IMR-90 (cell line): Measurements from ENCODE around the gene NRSN1. TPM values are rescaled to one million over a fixed set of nuclear protein-coding genes. Genes with fewer than 3 reads are reported as not detected.

ENCODE experiments used
- ATAC-seq: fragments of 200-7000 bp; cut with Tn5 transposase; 2 replicates; pipeline ENCODE4 v1.9.1; 2020; ENCODE audit warnings: low read depth, mild to moderate bottlenecking, moderate library complexity
- BruUV-seq: library from RNA; stranded (reverse); fragments of 400-500 nt; replicated peaks from 2 replicates; lab custom pipeline; 2021; lab: Mats Ljungman, UMichigan
- CTCF ChIA-PET: fragments of 300-600 bp; formaldehyde crosslinking; extraction: SDS; loops from one replicate; lab custom pipeline; 2021; ENCODE audit warnings: antibody characterized with exemption; lab: Yijun Ruan, JAX
- POLR2A ChIA-PET: fragments of 300-600 bp; sonication (Branson Sonifier 250); formaldehyde crosslinking; loops from one replicate; lab custom pipeline; 2022; ENCODE audit warnings: antibody characterized with exemption; ENCODE audit not compliant: unreplicated experiment; lab: Charles Lee
- DNase-seq: peaks from one replicate; pipeline ENCODE4 v3.0.0; 2013
- H2AFZ ChIP-seq: replicated peaks from 2 replicates; pipeline ENCODE3; 2013; ENCODE audit warnings: low read length, mild to moderate bottlenecking; ENCODE audit not compliant: poor library complexity
- H2AK5ac ChIP-seq: 2 replicates; pipeline ENCODE4 v1.6.1; 2013; ENCODE audit warnings: low read depth, low read length, inconsistent platforms
- H2AK9ac ChIP-seq: replicated peaks from 2 replicates; pipeline ENCODE3; 2013; ENCODE audit warnings: mild to moderate bottlenecking, low read depth, low read length, moderate library complexity; ENCODE audit not compliant: poor library complexity
- H2BK120ac ChIP-seq: 2 replicates; pipeline ENCODE4 v1.6.1; 2013; ENCODE audit warnings: low read depth, low read length, inconsistent platforms
- H2BK15ac ChIP-seq: 3 replicates; pipeline ENCODE4 v1.6.1; 2013; ENCODE audit warnings: low read depth, low read length, inconsistent platforms
- H2BK20ac ChIP-seq: 2 replicates; pipeline ENCODE4 v1.6.1; 2013; ENCODE audit warnings: low read depth, mild to moderate bottlenecking, inconsistent platforms, low read length, moderate library complexity
- H2BK5ac ChIP-seq: 2 replicates; pipeline ENCODE4 v1.6.1; 2013; ENCODE audit warnings: mild to moderate bottlenecking, low read depth, low read length, inconsistent platforms; ENCODE audit not compliant: poor library complexity, severe bottlenecking
- H3K14ac ChIP-seq: replicated peaks from 2 replicates; pipeline ENCODE4 v1.6.1; 2013; ENCODE audit warnings: low read depth, low read length, inconsistent platforms
- H3K18ac ChIP-seq: 2 replicates; pipeline ENCODE4 v1.6.1; 2013; ENCODE audit warnings: low read depth, low read length, control low read depth
- H3K23ac ChIP-seq: 2 replicates; pipeline ENCODE4 v1.6.1; 2013; ENCODE audit warnings: low read depth, low read length, inconsistent platforms
- H3K27ac ChIP-seq: 2 replicates; pipeline ENCODE4 v1.5.1; 2013; ENCODE audit warnings: mild to moderate bottlenecking, control low read depth, low read length; ENCODE audit not compliant: insufficient read depth
- H3K27me3 ChIP-seq: 2 replicates; pipeline ENCODE4 v1.6.1; 2013; ENCODE audit warnings: low read length; ENCODE audit not compliant: control insufficient read depth, insufficient read depth
- H3K36me3 ChIP-seq: 2 replicates; pipeline ENCODE4 v1.6.1; 2013; ENCODE audit warnings: low read length, mixed read lengths; ENCODE audit not compliant: control insufficient read depth, insufficient read depth
- H3K4ac ChIP-seq: 2 replicates; pipeline ENCODE4 v1.6.1; 2013; ENCODE audit warnings: low read depth, low read length, inconsistent platforms
- H3K4me1 ChIP-seq: 2 replicates; pipeline ENCODE4 v1.6.1; 2013; ENCODE audit warnings: low read length, mixed read lengths; ENCODE audit not compliant: control insufficient read depth, insufficient read depth
- H3K4me2 ChIP-seq: 2 replicates; pipeline ENCODE4 v1.6.1; 2013; ENCODE audit warnings: low read depth, mild to moderate bottlenecking, control low read depth, low read length, moderate library complexity
- H3K4me3 ChIP-seq: 2 replicates; pipeline ENCODE4 v1.5.1; 2013; ENCODE audit warnings: low read depth, mild to moderate bottlenecking, control low read depth, low read length, moderate library complexity; ENCODE audit not compliant: insufficient read depth
- H3K56ac ChIP-seq: 2 replicates; pipeline ENCODE4 v1.6.1; 2013; ENCODE audit warnings: low read length, inconsistent platforms; ENCODE audit not compliant: insufficient read depth; ENCODE audit errors: extremely low read depth
- H3K79me1 ChIP-seq, 2 experiments: 2 replicates each; pipeline ENCODE4 v1.6.1; 2013; ENCODE audit warnings: low read length in 2 of 2, inconsistent platforms in 1 of 2, low read depth in 1 of 2
- H3K9ac ChIP-seq: 2 replicates; pipeline ENCODE4 v1.6.1; 2013; ENCODE audit warnings: low read depth, low read length, control low read depth
- H3K9me1 ChIP-seq: 2 replicates; pipeline ENCODE4 v1.6.1; 2013; ENCODE audit warnings: low read length, inconsistent platforms; ENCODE audit not compliant: insufficient read depth
- H3K9me3 ChIP-seq: 2 replicates; pipeline ENCODE4 v1.6.1; 2013; ENCODE audit warnings: low read length; ENCODE audit not compliant: control insufficient read depth, insufficient read depth
- H4K20me1 ChIP-seq: 2 replicates; pipeline ENCODE4 v1.6.1; 2013; ENCODE audit warnings: low read length, inconsistent platforms; ENCODE audit not compliant: insufficient read depth
- H4K5ac ChIP-seq: 2 replicates; pipeline ENCODE4 v1.6.1; 2013; ENCODE audit warnings: mild to moderate bottlenecking, low read depth, low read length, control low read depth
- H4K8ac ChIP-seq, 2 experiments: 2 replicates each; pipeline ENCODE4 v1.6.1; 2013; ENCODE audit warnings: low read depth in 2 of 2, low read length in 2 of 2, control low read depth in 1 of 2, inconsistent platforms in 1 of 2
- H4K91ac ChIP-seq: 2 replicates; pipeline ENCODE4 v1.6.1; 2013; ENCODE audit warnings: low read depth, low read length, inconsistent platforms; ENCODE audit not compliant: insufficient read depth
- CHD1 ChIP-seq: IDR thresholded peaks from 2 replicates; pipeline ENCODE4 v1.6.1; 2012; ENCODE audit warnings: low read depth, low read length, improper control_type of control experiment
- NFE2L2 ChIP-seq: fragments of 150-350 bp; IDR thresholded peaks from 2 replicates; pipeline ENCODE4 v1.6.1; 2016; ENCODE audit warnings: low read depth, mild to moderate bottlenecking, low read length
- WGBS, 2 experiments: methylation state at CpG; one replicate each; pipeline versions ENCODE4 v1.1.5 to v1.1.7; 2013; ENCODE audit warnings: missing lambda C conversion rate in 2 of 2; ENCODE audit not compliant: insufficient read length in 1 of 2; ENCODE audit errors: extremely low coverage in 2 of 2; 5-methylcytosine and 5-hydroxymethylcytosine counted together
- dilution Hi-C: fragments of 300-500 bp; cut with HindIII; formaldehyde crosslinking; loops from one replicate; pipeline ENCODE4 v1.14.3; 2018; ENCODE audit warnings: low sequenced_read_pairs; ENCODE audit not compliant: unreplicated experiment
- in situ Hi-C: fragments of 300-500 bp; cut with MboI; formaldehyde crosslinking; loops from 3 replicates; pipeline ENCODE4 v1.14.3; 2019; ENCODE audit warnings: low sequenced_read_pairs, inconsistent platforms, mixed read lengths
- intact Hi-C: fragments of 100-400 bp; cut with micrococcal nuclease; formaldehyde crosslinking; loops from 2 replicates; pipeline ENCODE4 v1.10.0; 2022
- polyA plus RNA-seq, 3 experiments: library from polyadenylated mRNA; depleted of rRNA; stranded (reverse); fragments of >200 nt; gene quantifications; 2 replicates each; pipeline ENCODE4 v1.2.3, GENCODE V29; 2012; ENCODE audit warnings: low replicate concordance in 1 of 3
- total RNA-seq: library from RNA; depleted of rRNA; stranded (reverse); fragments of >200 nt; gene quantifications from 2 replicates; pipeline ENCODE4 v1.2.3, GENCODE V29; 2012

Gene NRSN1
- total and polyA plus RNA-seq, 2 of the 4 experiments (the other 2 are of a cell fraction) = not detected

DNA sequence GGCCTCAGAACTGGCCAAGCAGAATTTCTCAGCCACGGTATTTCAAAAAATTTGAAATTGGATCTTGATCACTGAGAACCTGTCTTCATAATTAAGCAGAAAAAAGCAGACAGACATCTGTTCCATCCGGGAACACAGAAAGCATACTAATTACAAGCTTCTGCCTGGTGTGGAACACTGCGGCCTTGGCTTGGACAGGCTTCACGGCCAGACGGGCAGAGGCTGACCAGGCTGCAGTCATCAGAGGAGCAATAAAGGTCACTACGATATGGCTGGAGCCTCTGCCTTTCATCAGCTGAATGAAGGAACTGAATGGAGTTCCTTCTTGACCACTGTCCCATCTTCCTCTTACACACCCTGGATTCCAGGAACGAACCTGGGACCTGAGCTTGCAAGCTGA lies 3.9 kb upstream of the NRSN1 start:
- Histone ChIP-seq H4K8ac (no peak overlapping the region), H4K5ac (no peak overlapping the region), H3K27ac (no peak overlapping the region), H3K36me3 (no peaks in the 10 kb centered on the region), H3K4me3 (no peak overlapping the region), H2BK120ac (no peak overlapping the region), H3K9me3 (peaks cover 6% of the 10 kb centered on the region), H3K4me2 (no peak overlapping the region), H2BK15ac (no peak overlapping the region), H2BK5ac (no peak overlapping the region), H3K56ac (no peak overlapping the region), H3K27me3 (no peaks in the 10 kb centered on the region), H3K18ac (no peak overlapping the region), H3K9me1 (no peaks in the 10 kb centered on the region), H2AK5ac (no peak overlapping the region), H3K4ac (no peak overlapping the region), H3K23ac (no peak overlapping the region), H4K91ac (no peak overlapping the region), H3K9ac (no peak overlapping the region), H4K20me1 (no peaks in the 10 kb centered on the region), H3K4me1 (no peaks in the 10 kb centered on the region), H3K79me1 (no peaks in the 10 kb centered on the region), H3K14ac (no peak overlapping the region), H2BK20ac (no peak overlapping the region), H2AFZ (no peak overlapping the region), H2AK9ac (no peak overlapping the region)
- in situ Hi-C loops (no loop called here), dilution Hi-C loops (no loop called here), intact Hi-C loops (no loop called here)
- 44% methylated on average over 4 of the region's 7 CpGs; no CpG with 5 or more reads in 1 of the 2 experiments for WGBS, 2 experiments
- POLR2A ChIA-PET = no interaction called here
- BruUV-seq = no TSS peak
- CTCF ChIA-PET = no interaction called here
- no peak for DNase-seq
- no peak for ATAC-seq
- TF ChIP-seq NFE2L2 (no peak), CHD1 (no peak)
